Mucosa of stomach (tissue), 1 donor: ENCODE results near the gene AGBL4.

Experiments
- H3K27me3 ChIP-seq: one replicate; pipeline ENCODE4 v1.7.0; 2013; ENCODE audit warnings: mild to moderate bottlenecking, low read length; ENCODE audit not compliant: control insufficient read depth, insufficient read depth
- H3K36me3 ChIP-seq: one replicate; pipeline ENCODE4 v1.7.0; 2013; ENCODE audit warnings: low read length; ENCODE audit not compliant: control insufficient read depth, insufficient read depth
- H3K4me1 ChIP-seq: one replicate; pipeline ENCODE4 v1.7.0; 2013; ENCODE audit warnings: mild to moderate bottlenecking, low read length; ENCODE audit not compliant: control insufficient read depth, insufficient read depth
- H3K4me3 ChIP-seq: one replicate; pipeline ENCODE4 v1.7.0; 2013; ENCODE audit warnings: low read length
- H3K9ac ChIP-seq: one replicate; pipeline ENCODE4 v1.7.0; 2013; ENCODE audit warnings: mild to moderate bottlenecking, low read length, moderate library complexity
- H3K9me3 ChIP-seq: one replicate; pipeline ENCODE4 v1.7.0; 2013; ENCODE audit warnings: mild to moderate bottlenecking, low read length, moderate library complexity; ENCODE audit not compliant: control insufficient read depth
- donor health status: Pancreatic carcinoma.

Gene AGBL4

GRCh38 chr1:49199564-49199963 lies 824.2 kb downstream of the AGBL4 start:
- Histone ChIP-seq H3K36me3 (no peaks in the 10 kb centered on the region), H3K9me3 (no peaks in the 10 kb centered on the region), H3K27me3 (peaks cover 4% of the 10 kb centered on the region)

DNA sequence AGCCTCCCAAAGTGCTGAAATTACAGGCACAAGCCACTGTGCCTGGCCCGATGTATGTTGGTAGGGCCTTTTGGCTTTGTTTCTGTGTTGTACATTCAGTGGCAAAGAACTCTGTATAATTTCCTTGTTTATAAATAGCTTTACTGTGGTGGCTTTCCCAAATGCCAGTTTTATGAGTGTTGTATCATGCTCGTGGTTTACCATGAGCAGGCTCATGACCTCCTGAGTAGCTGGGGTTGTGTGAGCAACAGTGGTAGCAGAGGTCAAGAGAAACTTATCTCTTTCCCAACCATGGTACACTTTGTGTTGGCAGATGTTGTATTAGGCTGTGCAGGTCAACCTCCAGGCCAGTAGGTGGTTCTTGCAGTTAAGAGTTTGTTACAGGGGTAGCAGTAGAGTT lies 826.7 kb downstream of the AGBL4 start:
- Histone ChIP-seq H3K9ac (no peak overlapping the region), H3K27me3 (peaks cover 4% of the 10 kb centered on the region), H3K4me1 (no peaks in the 10 kb centered on the region), H3K36me3 (no peaks in the 10 kb centered on the region), H3K4me3 (no peak overlapping the region), H3K9me3 (no peaks in the 10 kb centered on the region)

More at GRCh38 chr1:49199564-49199963, 824.2 kb downstream of the AGBL4 start:
- H3K4me3 ChIP-seq = no peak overlapping the region
- no peak overlapping the region for H3K9ac ChIP-seq
- no peaks in the 10 kb centered on the region for H3K4me1 ChIP-seq

DNA sequence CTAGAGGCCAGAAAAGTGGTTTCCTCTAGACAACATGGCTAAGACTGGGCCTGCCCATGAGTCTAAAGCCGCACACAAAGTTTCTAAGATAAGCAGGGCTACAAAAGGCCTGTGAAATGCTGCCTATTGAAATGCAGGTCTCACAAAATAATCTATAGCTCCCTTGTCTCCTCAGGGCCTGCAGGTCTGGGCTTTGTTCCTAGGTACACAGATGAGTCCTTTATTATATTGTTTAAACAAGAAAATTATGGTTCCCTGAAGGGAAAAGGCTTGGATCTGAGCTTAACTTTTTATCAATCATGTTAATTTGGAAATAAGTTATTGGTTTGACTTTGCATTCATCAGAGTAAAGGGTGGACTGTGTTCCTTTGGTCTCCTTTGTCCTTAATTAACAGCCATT lies 833.6 kb downstream of the AGBL4 start:
- Histone ChIP-seq H3K4me3 (no peak overlapping the region), H3K4me1 (no peaks in the 10 kb centered on the region), H3K36me3 (no peaks in the 10 kb centered on the region), H3K9me3 (no peaks in the 10 kb centered on the region), H3K27me3 (no peaks in the 10 kb centered on the region), H3K9ac (no peak overlapping the region)

- Histone ChIP-seq H3K9me3 (no peaks in the 10 kb centered on the region), H3K4me3 (no peak overlapping the region), H3K27me3 (no peaks in the 10 kb centered on the region), H3K4me1 (no peaks in the 10 kb centered on the region), H3K36me3 (no peaks in the 10 kb centered on the region), H3K9ac (no peak overlapping the region)
These were observed 836.7 kb downstream of the AGBL4 start for GRCh38 chr1:49187056-49187455.

DNA sequence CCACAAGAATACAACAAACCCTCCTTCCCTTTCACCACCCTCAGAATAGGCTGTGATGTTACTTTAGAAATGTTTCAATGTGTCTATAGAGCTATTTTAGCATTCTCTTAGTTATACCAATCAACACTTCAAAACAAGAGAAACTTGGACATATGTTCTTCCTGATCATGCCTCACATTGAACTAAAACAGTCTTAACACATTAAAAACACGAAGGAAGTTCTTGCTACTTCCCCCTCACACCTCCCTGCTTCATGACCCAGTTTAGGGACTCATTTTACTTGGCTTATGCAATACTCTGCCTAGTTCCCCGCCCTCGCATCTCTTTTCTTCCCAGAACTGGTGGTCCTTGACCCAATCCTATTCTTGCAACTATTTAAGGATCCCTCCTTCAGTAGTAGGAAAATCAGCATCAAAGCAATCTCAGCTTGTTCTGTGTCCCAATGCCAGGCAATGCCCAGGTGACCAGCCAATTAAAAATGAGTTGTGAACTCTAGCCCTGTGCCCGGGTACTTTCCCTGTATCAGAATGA lies 838.2 kb downstream of the AGBL4 start:
- Histone ChIP-seq H3K36me3 (no peaks in the 10 kb centered on the region), H3K9me3 (no peaks in the 10 kb centered on the region), H3K4me1 (no peaks in the 10 kb centered on the region), H3K27me3 (no peaks in the 10 kb centered on the region), H3K9ac (no peak overlapping the region), H3K4me3 (no peak overlapping the region)

DNA sequence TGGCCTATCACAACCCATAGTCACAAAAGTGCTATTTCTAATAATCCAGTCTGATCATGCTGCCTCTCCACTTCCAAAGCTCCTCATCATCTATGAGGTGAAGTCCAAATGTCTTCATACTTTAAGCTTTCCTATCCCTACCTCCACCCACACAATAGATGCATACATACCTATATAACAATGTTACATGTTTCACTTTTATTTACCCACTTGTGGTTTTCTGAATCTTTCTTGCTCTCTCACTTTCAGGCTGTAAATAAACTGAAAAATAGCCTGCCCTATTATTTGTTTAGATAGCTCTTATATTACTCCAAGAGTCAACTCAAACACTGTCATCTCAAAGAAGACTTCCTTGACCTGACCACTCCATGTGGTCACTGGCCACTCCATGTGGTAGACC lies 840.3 kb downstream of the AGBL4 start:
- no peaks in the 10 kb centered on the region for H3K9me3 ChIP-seq
- H3K4me1 ChIP-seq = no peaks in the 10 kb centered on the region
- H3K4me3 ChIP-seq = no peak overlapping the region
- no peak overlapping the region for H3K9ac ChIP-seq
- H3K36me3 ChIP-seq = no peaks in the 10 kb centered on the region
- H3K27me3 ChIP-seq = no peaks in the 10 kb centered on the region

GRCh38 chr1:49181033-49181432 lies 842.7 kb downstream of the AGBL4 start:
- no peaks in the 10 kb centered on the region for H3K4me1 ChIP-seq
- no peaks in the 10 kb centered on the region for H3K9me3 ChIP-seq
- H3K9ac ChIP-seq = no peak overlapping the region
- H3K27me3 ChIP-seq = no peaks in the 10 kb centered on the region
- H3K36me3 ChIP-seq = no peaks in the 10 kb centered on the region
- H3K4me3 ChIP-seq = no peak overlapping the region

- H3K9me3 ChIP-seq = no peaks in the 10 kb centered on the region
These were observed 851.7 kb downstream of the AGBL4 start for GRCh38 chr1:49171941-49172593.

DNA sequence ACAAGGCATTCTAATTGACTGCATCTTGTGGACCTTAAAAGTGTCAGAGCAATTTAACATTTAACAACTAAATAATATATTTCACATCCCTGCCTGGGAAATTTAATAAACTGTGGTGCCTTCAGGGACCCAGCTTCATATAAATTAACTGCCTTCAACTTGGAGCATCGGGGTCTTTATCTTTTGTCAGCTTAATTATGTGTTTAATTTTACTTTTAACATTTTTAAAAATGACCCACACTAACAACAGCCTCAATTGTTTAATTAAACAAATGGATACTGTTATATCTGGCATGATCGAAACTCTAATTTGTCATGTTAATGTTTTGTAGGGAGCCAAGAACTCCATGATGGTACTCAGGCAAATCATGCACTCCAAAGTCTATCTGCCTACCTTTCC lies 857.7 kb downstream of the AGBL4 start:
- no peak overlapping the region for H3K9ac ChIP-seq
- H3K4me3 ChIP-seq = no peak overlapping the region
- H3K27me3 ChIP-seq = no peaks in the 10 kb centered on the region
- no peaks in the 10 kb centered on the region for H3K36me3 ChIP-seq
- H3K4me1 ChIP-seq = no peaks in the 10 kb centered on the region
- no peaks in the 10 kb centered on the region for H3K9me3 ChIP-seq

More at GRCh38 chr1:49171941-49172593, 851.7 kb downstream of the AGBL4 start:
- no peaks in the 10 kb centered on the region for H3K27me3 ChIP-seq
- no peaks in the 10 kb centered on the region for H3K36me3 ChIP-seq
- H3K4me1 ChIP-seq = no peaks in the 10 kb centered on the region
- no peak overlapping the region for H3K4me3 ChIP-seq
- H3K9ac ChIP-seq = no peak overlapping the region

GRCh38 chr1:49163031-49163430 lies 860.7 kb downstream of the AGBL4 start:
- no peaks in the 10 kb centered on the region for H3K27me3 ChIP-seq
- no peak overlapping the region for H3K9ac ChIP-seq
- H3K36me3 ChIP-seq = no peaks in the 10 kb centered on the region
- no peak overlapping the region for H3K4me3 ChIP-seq
- H3K9me3 ChIP-seq = no peaks in the 10 kb centered on the region
- no peaks in the 10 kb centered on the region for H3K4me1 ChIP-seq

DNA sequence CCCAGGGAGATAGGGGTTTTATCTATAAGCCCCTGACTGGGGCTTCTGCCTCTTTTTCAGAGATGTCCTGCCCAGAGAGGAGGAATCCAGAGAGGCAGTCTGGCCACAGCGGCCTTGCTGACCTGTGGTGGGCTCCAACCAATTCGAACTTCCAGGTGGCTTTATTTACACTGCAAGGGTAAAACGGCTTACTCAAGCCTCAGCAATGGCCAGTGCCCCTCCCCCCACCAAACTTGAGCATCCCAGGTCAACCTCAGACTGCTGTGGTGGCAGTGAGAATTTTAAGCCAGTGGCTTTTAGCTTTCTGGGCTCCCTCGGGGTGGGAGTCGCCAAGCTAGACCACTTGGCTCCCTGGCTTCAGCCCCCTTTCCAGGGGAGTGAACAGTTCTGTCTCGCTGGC lies 863.1 kb downstream of the AGBL4 start:
- no peak overlapping the region for H3K9ac ChIP-seq
- H3K4me3 ChIP-seq = no peak overlapping the region
- no peaks in the 10 kb centered on the region for H3K9me3 ChIP-seq
- no peaks in the 10 kb centered on the region for H3K27me3 ChIP-seq
- H3K4me1 ChIP-seq = no peaks in the 10 kb centered on the region
- H3K36me3 ChIP-seq = no peaks in the 10 kb centered on the region

DNA sequence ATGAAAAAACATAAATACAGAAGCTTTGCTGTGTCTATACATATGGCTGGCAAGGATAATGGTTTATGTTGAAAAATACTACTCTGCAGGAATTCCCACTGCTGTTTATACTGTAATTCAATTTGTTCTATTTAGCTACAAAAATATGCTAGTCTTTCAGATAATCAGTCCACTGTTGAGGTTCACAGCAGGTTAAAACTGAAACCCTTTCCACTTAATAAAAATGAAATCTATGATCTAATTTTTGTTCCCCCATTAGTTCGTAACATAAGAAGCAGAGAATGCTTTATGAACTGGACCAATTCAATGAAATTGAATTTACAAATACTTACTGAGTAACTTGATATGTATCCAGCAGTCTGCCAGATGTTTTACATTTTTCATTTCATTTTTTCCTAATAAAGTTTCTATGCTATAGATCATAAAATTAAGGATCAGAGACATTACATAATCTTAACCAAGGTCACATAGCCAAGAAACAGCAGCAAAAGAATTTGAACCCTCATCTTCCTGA lies 887.0 kb downstream of the AGBL4 start:
- Histone ChIP-seq H3K4me3 (no peak overlapping the region), H3K27me3 (no peaks in the 10 kb centered on the region), H3K36me3 (no peaks in the 10 kb centered on the region), H3K9ac (no peak overlapping the region), H3K4me1 (no peaks in the 10 kb centered on the region), H3K9me3 (no peaks in the 10 kb centered on the region)
